ENCODE data around the gene LIPT2. TPM values are rescaled to one million over a fixed set of nuclear protein-coding genes. Genes with fewer than 3 reads are reported as not detected.

LIPT2 gene
- total RNA-seq, 2 experiments from 2014 or later: 3.1 to 5.6 TPM

DNA sequence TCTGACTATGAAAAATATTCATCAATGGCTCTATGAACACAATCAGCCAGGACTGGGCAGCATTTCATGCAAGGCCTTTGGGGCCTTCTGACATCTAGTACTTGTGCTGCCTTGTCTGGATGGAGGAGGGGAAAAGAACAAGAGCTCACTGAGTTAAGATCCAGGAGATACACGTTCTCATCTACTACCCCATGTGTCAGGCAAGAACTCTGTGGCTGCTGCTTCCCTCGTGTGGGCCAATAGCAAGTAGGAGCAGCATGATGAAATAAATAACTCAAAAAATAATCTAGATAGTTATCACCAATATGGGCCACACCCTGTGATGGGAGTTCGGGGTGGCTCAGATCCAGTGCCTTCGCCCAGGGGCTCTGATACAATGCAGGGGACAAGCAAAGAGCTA, 33.5 kb downstream of the LIPT2 start:
- H3K27ac Mint-ChIP-seq: no peak overlapping the region
- DNase-seq: no peak
- CTCF ChIA-PET: no interaction called here
- H3K4me1 Mint-ChIP-seq (ENCODE audit: low read depth): no peaks in the 10 kb centered on the region
- peaks cover 6% of the 10 kb centered on the region for H3K27me3 Mint-ChIP-seq (ENCODE audit: low read depth)
- H3K36me3 Mint-ChIP-seq (ENCODE audit: low read depth): no peaks in the 10 kb centered on the region
- no peak overlapping the region for H3K4me3 Mint-ChIP-seq
- intact Hi-C loops (cut with micrococcal nuclease): no loop called here
- no peaks in the 10 kb centered on the region for H3K9me3 Mint-ChIP-seq

- H3K4me3 Mint-ChIP-seq: no peak overlapping the region
- CTCF ChIA-PET: no interaction called here
- no peaks in the 10 kb centered on the region for H3K4me1 Mint-ChIP-seq (ENCODE audit: low read depth)
Measured at GRCh38 chr11:74459584-74459983, 33.9 kb downstream of the LIPT2 start.

GRCh38 chr11:74457356-74457755, 36.2 kb downstream of the LIPT2 start:
- no peak overlapping the region for H3K27ac Mint-ChIP-seq
- H3K27me3 Mint-ChIP-seq (ENCODE audit: low read depth): peaks cover 2% of the 10 kb centered on the region
- H3K4me3 Mint-ChIP-seq: no peak overlapping the region
- CTCF ChIA-PET: interaction anchor here (1.6 kb wide), 1 partner anchor 9 kb away, joined by 5 read pairs; no protein-coding TSS in a partner anchor
- DNase-seq: no peak
- H3K4me1 Mint-ChIP-seq (ENCODE audit: low read depth): peaks cover 2% of the 10 kb centered on the region
- H3K9me3 Mint-ChIP-seq: no peaks in the 10 kb centered on the region
- H3K36me3 Mint-ChIP-seq (ENCODE audit: low read depth): no peaks in the 10 kb centered on the region
- intact Hi-C loops (cut with micrococcal nuclease): no loop called here

More at GRCh38 chr11:74459584-74459983, 33.9 kb downstream of the LIPT2 start:
- DNase-seq: no peak
- Mint-ChIP-seq H3K9me3 (no peaks in the 10 kb centered on the region), H3K27ac (no peak overlapping the region), H3K27me3 (ENCODE audit: low read depth) (peaks cover 2% of the 10 kb centered on the region), H3K36me3 (ENCODE audit: low read depth) (no peaks in the 10 kb centered on the region)
- intact Hi-C loops (cut with micrococcal nuclease): no loop called here

DNA sequence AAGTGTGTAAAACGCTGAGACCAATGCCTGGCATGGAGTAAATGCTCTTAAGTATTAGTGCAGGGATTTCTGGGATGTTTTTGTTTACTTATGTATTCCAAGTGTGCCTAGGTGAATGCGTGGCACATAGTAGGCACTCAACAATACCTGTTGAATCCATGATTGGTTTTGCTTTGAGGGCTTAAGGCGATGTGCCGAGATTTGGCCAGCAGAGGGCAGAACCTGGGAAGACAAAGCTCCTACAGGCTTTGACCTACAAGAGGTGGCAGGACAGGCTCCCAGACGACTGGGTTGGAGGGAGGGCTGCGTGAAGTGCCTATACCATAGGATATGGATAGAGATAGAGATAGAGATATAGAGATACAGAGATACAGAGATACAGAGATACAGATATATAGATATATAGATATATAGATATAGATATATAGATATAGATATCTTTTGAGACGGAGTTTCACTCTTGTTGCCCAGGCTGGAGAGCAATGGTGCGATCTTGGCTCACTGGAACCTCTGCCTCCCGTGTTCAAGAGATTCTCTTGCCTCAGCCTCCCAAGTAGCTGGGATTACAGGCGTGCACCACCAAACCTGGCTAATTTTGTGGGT, 40.0 kb downstream of the LIPT2 start:
- Mint-ChIP-seq H3K36me3 (ENCODE audit: low read depth) (no peaks in the 10 kb centered on the region), H3K9me3 (no peaks in the 10 kb centered on the region), H3K27me3 (ENCODE audit: low read depth) (peaks cover 2% of the 10 kb centered on the region), H3K27ac (no peak overlapping the region), H3K4me3 (no peak overlapping the region), H3K4me1 (ENCODE audit: low read depth) (peaks cover 8% of the 10 kb centered on the region)
- intact Hi-C loops (cut with micrococcal nuclease): loop anchor here (1.0 kb wide), 3 partner anchors 117 to 286 kb away; no protein-coding TSS in a partner anchor
- CTCF ChIA-PET: interaction anchor here (0.6 to 6.5 kb wide), 28 partner anchors 9 to 348 kb away, joined by 3 to 128 read pairs (median 4); partner anchors contain the start of genes LIPT2 and POLD3
- peak; percentile 85 for DNase-seq

GRCh38 chr11:74452366-74452765, 41.2 kb downstream of the LIPT2 start:
- H3K4me1 Mint-ChIP-seq (ENCODE audit: low read depth): peaks cover 8% of the 10 kb centered on the region
- DNase-seq: no peak
- CTCF ChIA-PET: interaction anchor here (0.6 to 6.5 kb wide), 23 partner anchors 11 to 287 kb away, joined by 3 to 128 read pairs (median 6); partner anchors contain the start of gene LIPT2
- H3K27ac Mint-ChIP-seq: no peak overlapping the region
- peaks cover 2% of the 10 kb centered on the region for H3K27me3 Mint-ChIP-seq (ENCODE audit: low read depth)
- H3K4me3 Mint-ChIP-seq: no peak overlapping the region
- intact Hi-C loops (cut with micrococcal nuclease): no loop called here
- no peaks in the 10 kb centered on the region for H3K36me3 Mint-ChIP-seq (ENCODE audit: low read depth)
- H3K9me3 Mint-ChIP-seq: no peaks in the 10 kb centered on the region

- H3K4me1 Mint-ChIP-seq (ENCODE audit: low read depth): peaks cover 8% of the 10 kb centered on the region
- no peaks in the 10 kb centered on the region for H3K36me3 Mint-ChIP-seq (ENCODE audit: low read depth)
- no peak overlapping the region for H3K27ac Mint-ChIP-seq
- no peak for DNase-seq
- intact Hi-C loops (cut with micrococcal nuclease): no loop called here
- H3K4me3 Mint-ChIP-seq: no peak overlapping the region
- H3K9me3 Mint-ChIP-seq: no peaks in the 10 kb centered on the region
- CTCF ChIA-PET: interaction anchor here (0.6 to 6.5 kb wide), 29 partner anchors 8 to 486 kb away, joined by 3 to 128 read pairs (median 4); partner anchors contain the start of genes LIPT2 and PGM2L1
- peaks cover 2% of the 10 kb centered on the region for H3K27me3 Mint-ChIP-seq (ENCODE audit: low read depth)
Measured at GRCh38 chr11:74450318-74450717, 43.2 kb downstream of the LIPT2 start.

GRCh38 chr11:74449369-74449931, 44.1 kb downstream of the LIPT2 start:
- CTCF ChIA-PET: interaction anchor here (0.6 to 6.5 kb wide), 30 partner anchors 9 to 485 kb away, joined by 3 to 128 read pairs (median 4); partner anchors contain the start of genes LIPT2 and PGM2L1
- H3K36me3 Mint-ChIP-seq (ENCODE audit: low read depth): no peaks in the 10 kb centered on the region
- no peak overlapping the region for H3K4me3 Mint-ChIP-seq
- DNase-seq: peak; percentile 52
- H3K4me1 Mint-ChIP-seq (ENCODE audit: low read depth): peaks cover 8% of the 10 kb centered on the region
- H3K27ac Mint-ChIP-seq: no peak overlapping the region
- no peaks in the 10 kb centered on the region for H3K9me3 Mint-ChIP-seq
- intact Hi-C loops (cut with micrococcal nuclease): loop anchor here (1.0 to 2.0 kb wide), 4 partner anchors 31 to 485 kb away; no protein-coding TSS in a partner anchor
- peaks cover 2% of the 10 kb centered on the region for H3K27me3 Mint-ChIP-seq (ENCODE audit: low read depth)

- Mint-ChIP-seq H3K27me3 (ENCODE audit: low read depth) (no peaks in the 10 kb centered on the region), H3K4me1 (ENCODE audit: low read depth) (peaks cover 6% of the 10 kb centered on the region), H3K36me3 (ENCODE audit: low read depth) (no peaks in the 10 kb centered on the region), H3K27ac (no peak overlapping the region), H3K9me3 (no peaks in the 10 kb centered on the region), H3K4me3 (no peak overlapping the region)
- intact Hi-C loops (cut with micrococcal nuclease): loop anchor here (2.0 kb wide), 1 partner anchor 483 kb away; no protein-coding TSS in a partner anchor
- CTCF ChIA-PET: interaction anchor here (0.6 to 4.4 kb wide), 3 partner anchors 58 to 973 kb away, joined by 3 to 29 read pairs (median 12); no protein-coding TSS in a partner anchor
- DNase-seq: no peak
Measured at GRCh38 chr11:74447720-74448119, 45.8 kb downstream of the LIPT2 start.

DNA sequence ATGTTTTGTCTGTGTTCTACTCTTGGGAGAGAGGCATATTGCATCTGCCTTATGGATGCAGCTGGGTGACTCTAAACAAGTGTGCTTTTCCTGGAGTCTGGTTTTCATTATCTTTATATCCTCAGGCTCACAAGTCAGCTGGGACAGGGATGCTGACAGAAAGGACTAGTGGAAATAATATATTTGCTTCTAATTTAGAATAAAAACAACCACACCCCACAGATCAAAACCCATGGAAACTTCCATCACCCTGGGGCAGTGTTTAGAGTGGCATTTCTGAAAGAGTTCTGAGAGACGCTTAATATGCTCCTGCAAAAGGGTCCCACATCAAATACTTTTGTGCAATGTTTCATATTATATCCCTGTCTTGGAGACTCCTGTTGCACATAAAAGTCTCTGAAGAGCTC, 47.0 kb downstream of the LIPT2 start:
- Mint-ChIP-seq H3K36me3 (ENCODE audit: low read depth) (no peaks in the 10 kb centered on the region), H3K9me3 (no peaks in the 10 kb centered on the region), H3K27ac (no peak overlapping the region), H3K4me3 (no peak overlapping the region), H3K4me1 (ENCODE audit: low read depth) (peaks cover 6% of the 10 kb centered on the region), H3K27me3 (ENCODE audit: low read depth) (no peaks in the 10 kb centered on the region)
- no peak for DNase-seq
- intact Hi-C loops (cut with micrococcal nuclease): no loop called here
- CTCF ChIA-PET: interaction anchor here (0.7 to 4.4 kb wide), 4 partner anchors 20 to 191 kb away, joined by 3 to 29 read pairs (median 6); no protein-coding TSS in a partner anchor

GRCh38 chr11:74444173-74444826, 49.2 kb downstream of the LIPT2 start:
- Mint-ChIP-seq H3K4me3 (no peak overlapping the region), H3K4me1 (ENCODE audit: low read depth) (peaks cover 2% of the 10 kb centered on the region), H3K27me3 (ENCODE audit: low read depth) (no peaks in the 10 kb centered on the region), H3K36me3 (ENCODE audit: low read depth) (no peaks in the 10 kb centered on the region), H3K9me3 (peaks cover 11% of the 10 kb centered on the region), H3K27ac (no peak overlapping the region)
- CTCF ChIA-PET: interaction anchor here (0.5 to 4.4 kb wide), 7 partner anchors 8 to 121 kb away, joined by 3 to 29 read pairs (median 4); no protein-coding TSS in a partner anchor
- DNase-seq: no peak
- intact Hi-C loops (cut with micrococcal nuclease): no loop called here

GRCh38 chr11:74443071-74443864, 50.3 kb downstream of the LIPT2 start:
- no peak for DNase-seq
- H3K4me1 Mint-ChIP-seq (ENCODE audit: low read depth): no peaks in the 10 kb centered on the region
- H3K27me3 Mint-ChIP-seq (ENCODE audit: low read depth): no peaks in the 10 kb centered on the region
- CTCF ChIA-PET: interaction anchor here (1.1 to 4.4 kb wide), 3 partner anchors 16 to 120 kb away, joined by 3 to 29 read pairs (median 5); no protein-coding TSS in a partner anchor
- peaks cover 11% of the 10 kb centered on the region for H3K9me3 Mint-ChIP-seq
- H3K4me3 Mint-ChIP-seq: no peak overlapping the region
- intact Hi-C loops (cut with micrococcal nuclease): no loop called here
- H3K27ac Mint-ChIP-seq: no peak overlapping the region
- H3K36me3 Mint-ChIP-seq (ENCODE audit: low read depth): no peaks in the 10 kb centered on the region
